ENCODE results near the gene PCDHA13.
"Not testable (repeated sequence)": the region's sequence is repeated elsewhere in the genome, so short reads cannot be mapped to it uniquely, and the experiment has no call there.

Gene PCDHA13

GRCh38 chr5:140869555-140869886 lies 12.4 kb upstream of the PCDHA13 start:
- peak in 1 of 2 donors; percentile 0 for DNase-seq

- no peak for DNase-seq
Measured at GRCh38 chr5:140870221-140871201, 11.4 kb upstream of the PCDHA13 start.

GRCh38 chr5:140875085-140876065 lies 6.5 kb upstream of the PCDHA13 start, which contains the start of gene PCDHA12:
Gene PCDHA12, plus strand, starts transcription at chr5:140875308. Its CDS starts 165 bp downstream, at chr5:140875473.
- DNase-seq = no peak

- DNase-seq = not testable (repeated sequence)
Measured at GRCh38 chr5:140876541-140877261, 5.2 kb upstream of the PCDHA13 start.

- no peak for DNase-seq
Measured at GRCh38 chr5:140877262-140877581, 4.7 kb upstream of the PCDHA13 start.

GRCh38 chr5:140882591-140882899 lies 621 bp downstream of the PCDHA13 start:
- DNase-seq = no peak

- DNase-seq = no peak
Measured at GRCh38 chr5:140883373-140883772, 1.4 kb downstream of the PCDHA13 start.

- no peak for DNase-seq
Measured at GRCh38 chr5:140883927-140884697, 2.2 kb downstream of the PCDHA13 start.

GRCh38 chr5:140916325-140916724 lies 34.4 kb downstream of the PCDHA13 start:
- DNase-seq = no peak

GRCh38 chr5:140923601-140924000 lies 41.7 kb downstream of the PCDHA13 start:
- DNase-seq = no peak

GRCh38 chr5:140925806-140926442 lies 44.0 kb downstream of the PCDHA13 start, which contains the start of gene PCDHAC1:
Gene PCDHAC1, plus strand, starts transcription at chr5:140926299. Its CDS starts 594 bp downstream, at chr5:140926893.
- no peak for DNase-seq

GRCh38 chr5:140926443-140927227 lies 44.7 kb downstream of the PCDHA13 start:
- no peak for DNase-seq

- no peak for DNase-seq
Measured at GRCh38 chr5:140927228-140927573, 45.3 kb downstream of the PCDHA13 start.

All from inflammatory macrophage treated with lipopolysaccharide for 1 hour (primary cell).